Body of pancreas (tissue), 4 donors: ENCODE data around the gene ST3GAL3. TPM values are rescaled to one million over a fixed set of nuclear protein-coding genes. Genes with fewer than 3 reads are reported as not detected.

Experiments used
- ATAC-seq: fragments of 150-250 bp; one replicate; pipeline ENCODE4 v1.9.1; 2016
- DNase-seq, 4 donors: peaks; one replicate each; pipeline ENCODE4 v3.0.0-alpha.2; 2019
- H3K27ac ChIP-seq, 4 donors: fragments of 200-600 bp; sonication (generic); 1 replicate in 3 of 4; 2 replicates in 1 of 4; pipeline versions ENCODE4 v1.5.1 to v1.6.1; 2016 to 2019; ENCODE audit warnings: mild to moderate bottlenecking in 1 of 4, mixed read lengths in 1 of 4, moderate library complexity in 1 of 4
- H3K27me3 ChIP-seq, 2 donors: fragments of 200-600 bp; sonication (generic); one replicate each; pipeline ENCODE4 v1.6.0; 2016; ENCODE audit warnings: mild to moderate bottlenecking in 1 of 2
- H3K36me3 ChIP-seq, 2 donors: fragments of 200-600 bp; sonication (generic); replicated peaks in 1 of 2; 2 replicates each; pipeline ENCODE4 v1.5.1; 2016; ENCODE audit warnings: low read depth in 2 of 2; ENCODE audit not compliant: insufficient read depth in 1 of 2
- H3K4me1 ChIP-seq: fragments of 200-600 bp; sonication (generic); one replicate; pipeline ENCODE4 v1.6.0; 2016
- H3K4me3 ChIP-seq, 2 donors: fragments of 200-600 bp; sonication (generic); 1 replicate in 1 of 2; 2 replicates in 1 of 2; pipeline ENCODE4 v1.5.1; 2016 to 2019
- H3K9me3 ChIP-seq, 3 donors: fragments of 200-600 bp; sonication (generic); 1 replicate in 2 of 3; 2 replicates in 1 of 3; pipeline ENCODE4 v1.5.1; 2016
- POLR2A ChIP-seq, 3 donors: fragments of 450-650 bp; IDR thresholded peaks; one replicate each; pipeline ENCODE4 v1.6.1; 2016; ENCODE audit warnings: antibody characterized with exemption in 3 of 3, mild to moderate bottlenecking in 2 of 3
- WGBS, 2 donors: methylation state at CpG; one replicate each; pipeline ENCODE4 v1.1.5; 2017; 5-methylcytosine and 5-hydroxymethylcytosine counted together
- intact Hi-C: fragments of 100-400 bp; cut with DNase I; formaldehyde crosslinking; loops from one replicate; pipeline ENCODE4 v1.15.1; 2023
- total RNA-seq, 2 donors: library from RNA; depleted of rRNA; stranded (reverse); fragments of >200 nt; gene quantifications; one replicate each; pipeline ENCODE4 v1.1.0, GENCODE V29; 2016
- TF ChIP-seq, protein P1 (sequence below), 7 experiments: fragments of 450-650 bp in 4 of 7; fragments of 200-600 bp in 3 of 7; sonication (generic) in 3 of 7; IDR thresholded peaks; one replicate each; pipeline ENCODE4 v1.5.1; 2016 to 2019; ENCODE audit warnings: antibody characterized with exemption in 7 of 7

Gene ST3GAL3
- total RNA-seq, 2 donors from 2014 or later, result 14.5 to 15.2 TPM

DNA sequence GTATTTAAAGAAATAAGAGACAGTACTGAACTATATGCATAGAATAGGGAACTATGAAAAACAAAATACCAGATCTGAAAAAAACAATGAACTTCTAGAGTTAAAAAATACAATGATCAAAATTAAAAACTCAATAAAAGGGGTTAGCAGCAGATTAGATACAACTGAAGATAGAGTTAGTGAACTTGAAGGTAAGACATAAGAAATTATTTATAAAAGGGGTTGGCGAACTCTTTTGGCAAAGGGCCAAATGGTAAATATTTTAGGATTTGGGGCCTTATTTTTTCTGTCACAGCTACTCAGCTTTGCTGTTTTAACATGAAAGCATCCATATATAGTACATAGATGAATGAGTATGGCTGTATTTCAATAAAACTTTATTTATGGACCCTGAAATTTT, 111.4 kb downstream of the ST3GAL3 start:
- no peaks in the 10 kb centered on the region for H3K36me3 ChIP-seq
- no peak overlapping the region for H3K27ac ChIP-seq
- intact Hi-C loops, result no loop called here
- H3K4me3 ChIP-seq, result no peak overlapping the region
- TF ChIP-seq, protein P1, sequence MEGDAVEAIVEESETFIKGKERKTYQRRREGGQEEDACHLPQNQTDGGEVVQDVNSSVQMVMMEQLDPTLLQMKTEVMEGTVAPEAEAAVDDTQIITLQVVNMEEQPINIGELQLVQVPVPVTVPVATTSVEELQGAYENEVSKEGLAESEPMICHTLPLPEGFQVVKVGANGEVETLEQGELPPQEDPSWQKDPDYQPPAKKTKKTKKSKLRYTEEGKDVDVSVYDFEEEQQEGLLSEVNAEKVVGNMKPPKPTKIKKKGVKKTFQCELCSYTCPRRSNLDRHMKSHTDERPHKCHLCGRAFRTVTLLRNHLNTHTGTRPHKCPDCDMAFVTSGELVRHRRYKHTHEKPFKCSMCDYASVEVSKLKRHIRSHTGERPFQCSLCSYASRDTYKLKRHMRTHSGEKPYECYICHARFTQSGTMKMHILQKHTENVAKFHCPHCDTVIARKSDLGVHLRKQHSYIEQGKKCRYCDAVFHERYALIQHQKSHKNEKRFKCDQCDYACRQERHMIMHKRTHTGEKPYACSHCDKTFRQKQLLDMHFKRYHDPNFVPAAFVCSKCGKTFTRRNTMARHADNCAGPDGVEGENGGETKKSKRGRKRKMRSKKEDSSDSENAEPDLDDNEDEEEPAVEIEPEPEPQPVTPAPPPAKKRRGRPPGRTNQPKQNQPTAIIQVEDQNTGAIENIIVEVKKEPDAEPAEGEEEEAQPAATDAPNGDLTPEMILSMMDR (IDR thresholded peaks at IDR 0.05), result no peak
- no peak for TF ChIP-seq POLR2A (IDR thresholded peaks at IDR 0.05)
- ATAC-seq (no peak), DNase-seq (no peak)
- H3K27me3 ChIP-seq, result no peaks in the 10 kb centered on the region
- no peaks in the 10 kb centered on the region for H3K4me1 ChIP-seq
- no peaks in the 10 kb centered on the region for H3K9me3 ChIP-seq
- 97 to 98% methylated on average over 1 of the region's 1 CpG for WGBS, 2 donors

DNA sequence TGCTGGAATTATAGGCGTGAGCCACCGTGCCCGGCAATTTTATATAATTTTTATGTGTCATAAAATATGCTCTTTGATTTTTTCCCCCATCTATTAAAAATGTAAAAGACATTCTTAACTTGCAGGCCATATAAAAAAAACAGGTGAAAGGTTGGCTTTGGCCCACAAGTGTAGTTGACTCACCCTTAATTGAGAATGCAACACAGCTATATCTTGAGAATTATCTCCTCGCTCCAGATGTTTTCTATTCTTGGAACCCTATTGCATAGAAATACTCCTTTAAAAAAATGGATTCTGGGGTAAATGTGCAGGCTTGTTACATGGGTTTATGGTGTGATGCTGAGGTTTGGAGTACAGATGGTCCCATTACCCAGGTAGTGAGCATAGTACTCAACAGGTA, 112.0 kb downstream of the ST3GAL3 start:
- Histone ChIP-seq H3K4me3 (no peak overlapping the region), H3K27me3 (no peaks in the 10 kb centered on the region), H3K9me3 (no peaks in the 10 kb centered on the region), H3K27ac (no peak overlapping the region), H3K36me3 (no peaks in the 10 kb centered on the region), H3K4me1 (no peaks in the 10 kb centered on the region)
- TF ChIP-seq POLR2A (IDR thresholded peaks at IDR 0.05), result no peak
- TF ChIP-seq, protein P1 (IDR thresholded peaks at IDR 0.05), result no peak
- ATAC-seq (no peak), DNase-seq (no peak)
- intact Hi-C loops, result no loop called here
- 91 to 97% methylated on average over 4 of the region's 4 CpGs for WGBS, 2 donors

DNA sequence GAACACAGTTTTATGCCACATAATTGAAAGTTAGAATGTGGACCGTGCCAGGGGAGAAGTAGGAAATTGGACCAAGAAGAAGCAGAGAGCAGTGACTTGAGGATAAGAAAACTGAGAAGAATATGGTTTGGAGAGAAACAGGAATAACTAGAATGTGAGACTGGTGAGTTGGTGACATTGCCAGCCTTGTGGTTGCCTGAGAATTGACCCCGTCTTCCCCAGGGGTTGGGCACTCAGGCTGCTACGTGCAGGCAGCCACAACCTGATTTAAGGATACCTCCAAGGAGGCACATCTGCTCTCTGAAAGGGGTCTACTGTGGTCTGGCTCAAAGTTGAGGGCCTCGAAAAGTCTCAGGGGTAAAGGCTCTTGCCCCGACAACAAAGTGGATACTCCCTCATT, 114.1 kb downstream of the ST3GAL3 start:
- Histone ChIP-seq H3K36me3 (no peaks in the 10 kb centered on the region), H3K27me3 (no peaks in the 10 kb centered on the region), H3K4me3 (no peak overlapping the region), H3K27ac (no peak overlapping the region), H3K9me3 (no peaks in the 10 kb centered on the region), H3K4me1 (no peaks in the 10 kb centered on the region)
- TF ChIP-seq, protein P1 (IDR thresholded peaks at IDR 0.05), result no peak
- ATAC-seq (no peak), DNase-seq (no peak)
- WGBS, 2 donors, result 76 to 96% methylated on average over 5 of the region's 5 CpGs
- intact Hi-C loops, result no loop called here

DNA sequence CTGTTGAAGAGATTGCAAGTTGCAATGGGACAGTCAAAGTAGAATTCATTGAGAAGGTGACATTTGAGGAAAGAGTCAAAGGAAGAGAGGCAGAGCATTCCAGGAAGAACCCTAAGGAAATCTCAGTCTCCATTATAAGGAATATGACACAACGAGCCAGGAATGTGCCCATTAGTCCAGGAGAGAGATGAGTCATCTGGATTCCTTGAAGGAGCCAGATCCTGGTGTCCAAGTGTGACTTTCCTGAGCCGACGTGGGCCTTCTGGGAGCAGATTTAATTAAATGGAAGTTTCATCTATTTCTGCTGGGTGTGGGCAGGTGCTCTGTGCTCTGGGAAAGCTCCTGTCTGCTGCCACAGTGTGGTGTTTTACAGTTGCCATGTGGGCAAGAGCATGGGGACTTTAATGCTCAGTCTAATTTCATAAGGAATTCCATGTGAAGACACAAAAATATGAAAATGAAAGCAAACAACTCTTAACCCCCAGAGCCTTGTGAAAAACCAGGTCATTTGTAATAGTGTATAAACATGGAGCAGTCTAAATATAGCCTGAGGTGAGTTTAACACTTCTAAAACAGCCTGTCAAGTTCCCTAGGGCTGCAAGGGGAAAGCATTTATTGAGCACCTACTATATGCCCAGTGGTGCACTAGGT, 114.8 kb downstream of the ST3GAL3 start:
- ATAC-seq (no peak), DNase-seq (peak in 1 of 4 donors; percentile 5)
- Histone ChIP-seq H3K9me3 (no peaks in the 10 kb centered on the region), H3K27ac (no peak overlapping the region), H3K4me3 (no peak overlapping the region), H3K27me3 (no peaks in the 10 kb centered on the region), H3K4me1 (no peaks in the 10 kb centered on the region), H3K36me3 (no peaks in the 10 kb centered on the region)
- WGBS, 2 donors, result 73 to 80% methylated on average over 3 of the region's 3 CpGs
- intact Hi-C loops, result no loop called here
- TF ChIP-seq, protein P1 (IDR thresholded peaks at IDR 0.05), result no peak
- TF ChIP-seq POLR2A (IDR thresholded peaks at IDR 0.05), result no peak

DNA sequence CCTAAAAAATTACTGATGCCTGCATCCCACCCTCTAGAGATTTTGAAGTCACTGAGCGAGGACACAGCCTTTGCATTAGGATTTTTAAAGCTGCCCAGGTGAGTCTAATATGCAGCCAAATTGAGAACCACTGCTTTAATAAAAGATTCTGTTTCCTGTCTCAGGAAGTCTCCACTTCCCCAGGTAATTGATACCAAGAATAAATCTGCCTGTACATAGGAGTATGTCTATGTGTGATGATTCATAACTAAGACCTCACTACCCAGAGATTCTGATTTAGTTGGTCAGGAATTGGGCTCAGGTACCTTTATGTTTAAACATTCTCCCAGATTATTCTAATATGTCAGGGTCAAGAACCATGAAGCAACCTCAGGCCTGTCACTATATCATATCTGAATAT, 117.5 kb downstream of the ST3GAL3 start:
- Histone ChIP-seq H3K27ac (no peak overlapping the region), H3K4me1 (no peaks in the 10 kb centered on the region), H3K9me3 (no peaks in the 10 kb centered on the region), H3K36me3 (no peaks in the 10 kb centered on the region), H3K4me3 (no peak overlapping the region), H3K27me3 (no peaks in the 10 kb centered on the region)
- ATAC-seq (no peak), DNase-seq (no peak)
- no peak for TF ChIP-seq POLR2A (IDR thresholded peaks at IDR 0.05)
- TF ChIP-seq, protein P1 (IDR thresholded peaks at IDR 0.05), result no peak
- 100% methylated on average over 1 of the region's 1 CpG for whole genome bisulfite sequencing, 2 donors
- intact Hi-C loops, result no loop called here
